Measurements from ENCODE around the gene PCDHGB4. TPM values are rescaled to one million over a fixed set of nuclear protein-coding genes. Genes with fewer than 3 reads are reported as not detected.
"Not testable (repeated sequence)": the region's sequence is repeated elsewhere in the genome, so short reads cannot be mapped to it uniquely, and the experiment has no call there.

Gene PCDHGB4
- total RNA-seq, 4 donors from 2014 or later, result 4.1 to 10.3 (median 7.2) TPM

DNA sequence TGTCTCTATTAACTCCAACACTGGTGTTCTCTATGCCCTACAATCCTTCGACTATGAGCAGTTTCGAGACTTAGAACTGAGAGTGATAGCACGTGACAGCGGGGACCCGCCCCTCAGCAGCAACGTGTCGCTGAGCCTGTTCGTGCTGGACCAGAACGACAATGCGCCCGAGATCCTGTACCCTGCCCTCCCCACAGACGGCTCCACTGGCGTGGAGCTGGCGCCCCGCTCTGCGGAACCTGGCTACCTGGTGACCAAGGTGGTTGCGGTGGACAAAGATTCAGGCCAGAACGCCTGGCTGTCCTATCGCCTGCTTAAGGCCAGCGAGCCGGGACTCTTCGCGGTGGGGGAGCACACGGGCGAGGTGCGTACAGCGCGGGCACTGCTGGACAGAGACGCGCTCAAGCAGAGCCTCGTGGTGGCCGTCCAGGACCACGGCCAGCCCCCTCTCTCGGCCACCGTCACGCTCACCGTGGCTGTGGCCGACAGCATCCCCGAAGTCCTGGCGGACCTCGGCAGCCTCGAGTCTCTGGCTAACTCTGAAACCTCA, 35.3 kb downstream of the PCDHGB4 start:
- WGBS, result 26% methylated on average over 18 of the region's 42 CpGs
- Histone ChIP-seq H3K4me1 (no peaks in the 10 kb centered on the region), H3K27ac (no peak overlapping the region), H3K27me3 (no peaks in the 10 kb centered on the region), H3K36me3 (no peaks in the 10 kb centered on the region), H3K9me3 (peaks cover 78% of the 10 kb centered on the region), H3K4me3 (no peak overlapping the region)
- TF ChIP-seq POLR2A (IDR thresholded peaks at IDR 0.05), result no peak
- TF ChIP-seq POLR2AphosphoS5 (IDR thresholded peaks at IDR 0.05), result no peak
- no peak for TF ChIP-seq EP300 (IDR thresholded peaks at IDR 0.05)
- TF ChIP-seq, protein P1, sequence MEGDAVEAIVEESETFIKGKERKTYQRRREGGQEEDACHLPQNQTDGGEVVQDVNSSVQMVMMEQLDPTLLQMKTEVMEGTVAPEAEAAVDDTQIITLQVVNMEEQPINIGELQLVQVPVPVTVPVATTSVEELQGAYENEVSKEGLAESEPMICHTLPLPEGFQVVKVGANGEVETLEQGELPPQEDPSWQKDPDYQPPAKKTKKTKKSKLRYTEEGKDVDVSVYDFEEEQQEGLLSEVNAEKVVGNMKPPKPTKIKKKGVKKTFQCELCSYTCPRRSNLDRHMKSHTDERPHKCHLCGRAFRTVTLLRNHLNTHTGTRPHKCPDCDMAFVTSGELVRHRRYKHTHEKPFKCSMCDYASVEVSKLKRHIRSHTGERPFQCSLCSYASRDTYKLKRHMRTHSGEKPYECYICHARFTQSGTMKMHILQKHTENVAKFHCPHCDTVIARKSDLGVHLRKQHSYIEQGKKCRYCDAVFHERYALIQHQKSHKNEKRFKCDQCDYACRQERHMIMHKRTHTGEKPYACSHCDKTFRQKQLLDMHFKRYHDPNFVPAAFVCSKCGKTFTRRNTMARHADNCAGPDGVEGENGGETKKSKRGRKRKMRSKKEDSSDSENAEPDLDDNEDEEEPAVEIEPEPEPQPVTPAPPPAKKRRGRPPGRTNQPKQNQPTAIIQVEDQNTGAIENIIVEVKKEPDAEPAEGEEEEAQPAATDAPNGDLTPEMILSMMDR (IDR thresholded peaks at IDR 0.05), result no peak
- DNase-seq (ENCODE audit: low spot score in 2 of 2), result no peak

DNA sequence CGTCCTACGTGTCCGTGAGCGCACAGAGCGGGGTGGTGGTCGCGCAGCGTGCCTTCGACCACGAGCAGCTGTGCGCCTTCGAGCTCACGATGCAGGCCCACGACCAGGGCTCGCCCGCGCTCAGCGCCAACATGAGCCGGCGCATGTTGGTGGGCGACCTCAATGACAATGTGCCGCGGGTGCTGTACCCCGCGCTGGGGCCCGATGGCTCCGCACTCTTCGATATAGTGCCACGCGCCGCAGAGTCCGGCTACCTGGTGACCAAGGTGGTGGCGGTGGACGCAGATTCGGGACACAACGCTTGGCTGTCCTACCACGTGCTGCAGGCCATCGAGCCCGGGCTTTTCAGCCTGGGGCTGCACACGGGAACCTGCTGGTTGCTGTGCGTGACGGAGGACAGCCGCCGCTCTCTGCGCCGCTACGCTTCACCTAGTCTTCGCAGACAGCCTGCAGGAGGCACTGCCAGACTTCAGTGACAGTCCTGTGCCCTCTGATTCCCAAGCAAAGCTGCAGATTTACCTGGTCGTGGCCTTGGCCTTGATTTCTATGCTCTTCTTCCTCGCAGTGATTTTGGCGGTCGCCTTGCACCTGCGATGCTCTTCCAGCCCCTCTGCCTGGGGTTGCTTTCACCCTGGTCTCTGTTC, 40.4 kb downstream of the PCDHGB4 start:
- H3K36me3 ChIP-seq, result no peaks in the 10 kb centered on the region
- peaks cover 80% of the 10 kb centered on the region for H3K9me3 ChIP-seq
- H3K27me3 ChIP-seq, result no peaks in the 10 kb centered on the region
- 42% methylated on average over 11 of the region's 53 CpGs for WGBS
- H3K27ac ChIP-seq, result no peak overlapping the region
- DNase-seq (ENCODE audit: low spot score in 2 of 2), result no peak
- TF ChIP-seq, protein P1 (IDR thresholded peaks at IDR 0.05), result no peak
- TF ChIP-seq POLR2AphosphoS5 (IDR thresholded peaks at IDR 0.05) (no peak), EP300 (IDR thresholded peaks at IDR 0.05) (no peak), POLR2A (IDR thresholded peaks at IDR 0.05) (no peak)
- H3K4me3 ChIP-seq, result no peak overlapping the region
- H3K4me1 ChIP-seq, result no peaks in the 10 kb centered on the region

DNA sequence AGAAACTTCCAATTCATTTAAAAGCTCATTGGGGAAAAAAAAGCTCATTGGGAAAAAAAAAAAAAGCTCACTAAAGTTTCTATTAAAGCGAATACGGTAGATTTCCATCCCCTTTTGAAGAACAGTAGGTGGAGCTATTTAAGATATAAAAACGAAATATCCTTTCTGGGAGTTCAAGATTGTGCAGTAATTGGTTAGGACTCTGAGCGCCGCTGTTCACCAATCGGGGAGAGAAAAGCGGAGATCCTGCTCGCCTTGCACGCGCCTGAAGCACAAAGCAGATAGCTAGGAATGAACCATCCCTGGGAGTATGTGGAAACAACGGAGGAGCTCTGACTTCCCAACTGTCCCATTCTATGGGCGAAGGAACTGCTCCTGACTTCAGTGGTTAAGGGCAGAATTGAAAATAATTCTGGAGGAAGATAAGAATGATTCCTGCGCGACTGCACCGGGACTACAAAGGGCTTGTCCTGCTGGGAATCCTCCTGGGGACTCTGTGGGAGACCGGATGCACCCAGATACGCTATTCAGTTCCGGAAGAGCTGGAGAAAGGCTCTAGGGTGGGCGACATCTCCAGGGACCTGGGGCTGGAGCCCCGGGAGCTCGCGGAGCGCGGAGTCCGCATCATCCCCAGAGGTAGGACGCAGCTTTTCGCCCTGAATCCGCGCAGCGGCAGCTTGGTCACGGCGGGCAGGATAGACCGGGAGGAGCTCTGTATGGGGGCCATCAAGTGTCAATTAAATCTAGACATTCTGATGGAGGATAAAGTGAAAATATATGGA, 43.0 kb downstream of the PCDHGB4 start, which contains the start of gene PCDHGA12:
Gene PCDHGA12, plus strand, starts transcription at position 176 of the 782 bp plus-strand sequence. Its CDS starts 253 bp downstream, at position 429.
- Histone ChIP-seq H3K4me3 (peak within 1 kb of the TSS; percentile 38), H3K36me3 (no peaks in the 10 kb centered on the region), H3K27ac (no peak within 1 kb of the TSS), H3K27me3 (no peaks in the 10 kb centered on the region), H3K9me3 (peaks cover 78% of the 10 kb centered on the region), H3K4me1 (no peaks in the 10 kb centered on the region)
- no peak for DNase-seq (ENCODE audit: low spot score in 2 of 2)
- 10% methylated on average over 33 of the region's 33 CpGs for WGBS
- no peak for TF ChIP-seq EP300 (IDR thresholded peaks at IDR 0.05)
- TF ChIP-seq, protein P1 (IDR thresholded peaks at IDR 0.05), result peak in 1 of 2 donors; percentile 26

DNA sequence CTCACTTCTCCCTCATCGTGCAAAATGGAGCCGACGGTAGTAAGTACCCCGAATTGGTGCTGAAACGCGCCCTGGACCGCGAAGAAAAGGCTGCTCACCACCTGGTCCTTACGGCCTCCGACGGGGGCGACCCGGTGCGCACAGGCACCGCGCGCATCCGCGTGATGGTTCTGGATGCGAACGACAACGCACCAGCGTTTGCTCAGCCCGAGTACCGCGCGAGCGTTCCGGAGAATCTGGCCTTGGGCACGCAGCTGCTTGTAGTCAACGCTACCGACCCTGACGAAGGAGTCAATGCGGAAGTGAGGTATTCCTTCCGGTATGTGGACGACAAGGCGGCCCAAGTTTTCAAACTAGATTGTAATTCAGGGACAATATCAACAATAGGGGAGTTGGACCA, 43.8 kb downstream of the PCDHGB4 start:
- H3K4me3 ChIP-seq, result peak overlapping the region; percentile 38
- H3K4me1 ChIP-seq, result no peaks in the 10 kb centered on the region
- TF ChIP-seq POLR2AphosphoS5 (IDR thresholded peaks at IDR 0.05), result no peak
- TF ChIP-seq, protein P1 (IDR thresholded peaks at IDR 0.05), result no peak
- no peak for TF ChIP-seq POLR2A (IDR thresholded peaks at IDR 0.05)
- no peak for TF ChIP-seq EP300 (IDR thresholded peaks at IDR 0.05)
- H3K27me3 ChIP-seq, result no peaks in the 10 kb centered on the region
- no peak overlapping the region for H3K27ac ChIP-seq
- H3K9me3 ChIP-seq, result peaks cover 72% of the 10 kb centered on the region
- WGBS, result 27% methylated on average over 26 of the region's 37 CpGs
- no peaks in the 10 kb centered on the region for H3K36me3 ChIP-seq
- no peak for DNase-seq (ENCODE audit: low spot score in 2 of 2)

DNA sequence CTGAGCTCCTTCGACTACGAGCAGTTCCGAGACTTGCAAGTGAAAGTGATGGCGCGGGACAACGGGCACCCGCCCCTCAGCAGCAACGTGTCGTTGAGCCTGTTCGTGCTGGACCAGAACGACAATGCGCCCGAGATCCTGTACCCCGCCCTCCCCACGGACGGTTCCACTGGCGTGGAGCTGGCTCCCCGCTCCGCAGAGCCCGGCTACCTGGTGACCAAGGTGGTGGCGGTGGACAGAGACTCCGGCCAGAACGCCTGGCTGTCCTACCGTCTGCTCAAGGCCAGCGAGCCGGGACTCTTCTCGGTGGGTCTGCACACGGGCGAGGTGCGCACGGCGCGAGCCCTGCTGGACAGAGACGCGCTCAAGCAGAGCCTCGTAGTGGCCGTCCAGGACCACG, 44.8 kb downstream of the PCDHGB4 start:
- 34% methylated on average over 18 of the region's 38 CpGs for WGBS
- not testable (repeated sequence) for H3K4me1 ChIP-seq; DNase-seq (ENCODE audit: low spot score in 2 of 2); H3K27me3 ChIP-seq; H3K4me3 ChIP-seq; H3K27ac ChIP-seq; H3K36me3 ChIP-seq
- peaks cover 63% of the 10 kb centered on the region for H3K9me3 ChIP-seq

DNA sequence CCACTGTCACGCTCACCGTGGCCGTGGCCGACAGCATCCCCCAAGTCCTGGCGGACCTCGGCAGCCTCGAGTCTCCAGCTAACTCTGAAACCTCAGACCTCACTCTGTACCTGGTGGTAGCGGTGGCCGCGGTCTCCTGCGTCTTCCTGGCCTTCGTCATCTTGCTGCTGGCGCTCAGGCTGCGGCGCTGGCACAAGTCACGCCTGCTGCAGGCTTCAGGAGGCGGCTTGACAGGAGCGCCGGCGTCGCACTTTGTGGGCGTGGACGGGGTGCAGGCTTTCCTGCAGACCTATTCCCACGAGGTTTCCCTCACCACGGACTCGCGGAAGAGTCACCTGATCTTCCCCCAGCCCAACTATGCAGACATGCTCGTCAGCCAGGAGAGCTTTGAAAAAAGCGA, 45.2 kb downstream of the PCDHGB4 start:
- DNase-seq (ENCODE audit: low spot score in 2 of 2); H3K36me3 ChIP-seq; H3K27ac ChIP-seq; H3K4me3 ChIP-seq; H3K4me1 ChIP-seq; H3K27me3 ChIP-seq: not testable (repeated sequence)
- WGBS, result 34% methylated on average over 12 of the region's 29 CpGs
- peaks cover 63% of the 10 kb centered on the region for H3K9me3 ChIP-seq

Data from suprapubic skin (tissue), 4 donors.